H1 (cell line): ENCODE data around the gene KCNG3. TPM values are rescaled to one million over a fixed set of nuclear protein-coding genes. Genes with fewer than 3 reads are reported as not detected.

Source experiments
- TCF12 ChIP-seq: IDR thresholded peaks from 2 replicates; pipeline ENCODE4 v1.6.1; 2011; ENCODE audit warnings: low read depth, mild to moderate bottlenecking, low read length
- TEAD4 ChIP-seq: IDR thresholded peaks from 2 replicates; pipeline ENCODE4 v1.6.1; 2012; ENCODE audit warnings: low read depth, low read length, inconsistent platforms, mixed read lengths
- polyA plus RNA-seq, 7 experiments: library from polyadenylated mRNA; depleted of rRNA in 3 of 7; stranded (reverse) in 5 of 7; unstranded in 2 of 7; fragments of >200 nt in 5 of 7; fragments of 200-250 nt in 2 of 7; gene quantifications; 1 replicate in 5 of 7; 2 replicates in 1 of 7; 4 replicates in 1 of 7; pipeline versions ENCODE4 v1.2.1 to v1.2.3, GENCODE V29; 2011 to 2013; ENCODE audit warnings: missing spikeins in 2 of 7, mixed read lengths in 2 of 7
- total RNA-seq: library from RNA; stranded (reverse); fragmentation: NEBNext Ultra II Directional; extraction: Animal tissue kit (Norgen Biotek cat#: 25700); gene quantifications from 2 replicates; pipeline ENCODE4 v1.2.1, GENCODE V29; 2021

Gene KCNG3
- total and polyA plus RNA-seq, 2 of the 8 experiments (the other 6 are each of a cell fraction or from before 2014, with no cell fraction given), result 8.1 to 21.3 TPM

DNA sequence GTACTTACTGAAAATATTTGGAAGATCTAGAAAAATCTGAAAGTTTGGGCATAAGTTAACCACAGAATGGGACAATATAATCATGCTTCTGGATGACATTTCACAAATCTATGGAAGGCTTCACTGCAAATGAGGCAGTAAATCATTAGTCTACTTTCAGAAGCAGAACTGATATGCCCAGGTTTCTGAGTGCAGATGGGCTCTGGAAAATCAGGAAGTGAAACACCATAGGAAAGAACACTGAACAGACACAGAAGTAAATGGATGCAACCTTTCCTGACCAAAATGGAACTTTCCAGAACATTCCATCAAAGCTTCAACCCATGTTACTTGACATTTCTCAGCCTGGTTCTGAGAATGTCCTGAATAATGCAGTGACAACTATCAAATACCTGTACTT lies 55.1 kb downstream of the KCNG3 start (continued):
- no peak for TF ChIP-seq TCF12
- no peak for TF ChIP-seq TEAD4
- TF ChIP-seq, all 59 proteins: peak for 0
